Activated CD8-positive, alpha-beta memory T cell treated with anti-CD3 and anti-CD28 coated beads, Interleukin-2, amount 50 U/mL, for 1 hour (primary cell): ENCODE measurements around the gene SCN10A.

Experiments used
- DNase-seq: peaks from one replicate; pipeline ENCODE4 v3.0.0-alpha.2; 2020; ENCODE audit errors: extremely low read depth

Gene SCN10A

DNA sequence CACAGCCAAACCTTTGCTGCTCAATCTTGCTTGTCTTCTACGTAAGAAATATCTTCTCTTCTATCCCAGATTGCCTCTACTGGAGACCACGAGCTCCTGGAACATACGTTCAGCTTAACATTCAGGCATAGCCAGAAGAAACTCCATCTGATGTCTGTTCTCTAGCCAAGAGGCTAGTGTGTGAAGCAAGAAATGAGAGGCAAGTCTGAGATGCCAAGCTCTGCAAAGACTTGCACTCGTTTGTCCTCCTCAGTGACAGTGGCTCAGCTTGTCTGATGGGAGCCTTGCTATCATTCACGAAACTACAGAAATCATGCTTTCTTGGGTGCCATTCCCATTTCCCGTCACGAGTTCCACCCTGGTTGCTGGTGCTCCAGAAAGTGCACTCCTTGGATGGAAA lies at the start of gene SCN10A:
Gene SCN10A, minus strand, starts transcription at position 192 of the 400 bp plus-strand sequence. CDS start 22,207 bp downstream, outside the sequence.
- no peak for DNase-seq

DNA sequence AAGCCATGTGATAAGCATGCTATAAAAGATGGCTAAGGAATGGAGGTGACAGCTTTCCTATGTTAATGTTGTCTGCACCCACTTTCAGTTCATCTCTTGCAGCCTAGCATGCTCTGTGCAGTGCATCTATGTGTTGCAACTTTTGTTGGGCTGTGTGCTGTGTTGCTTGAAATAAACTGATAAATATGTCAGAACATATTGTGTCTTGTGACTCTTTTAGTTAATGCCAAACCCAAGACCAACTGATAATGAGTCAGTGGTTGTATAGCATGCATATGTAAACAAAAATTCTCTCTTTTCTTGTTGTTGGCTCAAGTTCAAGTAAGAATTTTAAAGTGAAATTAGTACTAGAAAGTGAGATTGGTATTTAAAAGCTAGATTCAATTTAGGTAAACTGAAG lies 37.0 kb upstream of the SCN10A start:
- no peak for DNase-seq

DNA sequence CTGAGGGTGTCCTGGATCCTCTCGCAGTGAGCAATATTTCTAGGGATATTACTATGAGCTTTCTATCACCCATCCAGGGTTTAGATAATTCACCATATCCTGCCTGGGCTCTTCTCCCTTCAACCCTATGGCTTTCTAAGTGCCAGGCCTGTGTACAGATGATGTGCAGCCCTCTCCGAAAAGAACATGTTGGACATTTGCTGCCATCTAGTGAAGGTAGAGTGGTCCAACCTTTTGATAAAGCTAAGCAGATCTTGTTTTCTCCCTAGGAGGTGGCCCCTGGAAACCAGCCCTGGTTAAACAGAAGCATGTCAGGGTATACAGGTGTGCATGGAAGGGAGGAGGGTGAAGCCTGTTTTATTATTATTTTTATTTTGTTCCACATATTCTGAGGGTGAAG lies 27.9 kb upstream of the SCN10A start:
- no peak for DNase-seq

DNA sequence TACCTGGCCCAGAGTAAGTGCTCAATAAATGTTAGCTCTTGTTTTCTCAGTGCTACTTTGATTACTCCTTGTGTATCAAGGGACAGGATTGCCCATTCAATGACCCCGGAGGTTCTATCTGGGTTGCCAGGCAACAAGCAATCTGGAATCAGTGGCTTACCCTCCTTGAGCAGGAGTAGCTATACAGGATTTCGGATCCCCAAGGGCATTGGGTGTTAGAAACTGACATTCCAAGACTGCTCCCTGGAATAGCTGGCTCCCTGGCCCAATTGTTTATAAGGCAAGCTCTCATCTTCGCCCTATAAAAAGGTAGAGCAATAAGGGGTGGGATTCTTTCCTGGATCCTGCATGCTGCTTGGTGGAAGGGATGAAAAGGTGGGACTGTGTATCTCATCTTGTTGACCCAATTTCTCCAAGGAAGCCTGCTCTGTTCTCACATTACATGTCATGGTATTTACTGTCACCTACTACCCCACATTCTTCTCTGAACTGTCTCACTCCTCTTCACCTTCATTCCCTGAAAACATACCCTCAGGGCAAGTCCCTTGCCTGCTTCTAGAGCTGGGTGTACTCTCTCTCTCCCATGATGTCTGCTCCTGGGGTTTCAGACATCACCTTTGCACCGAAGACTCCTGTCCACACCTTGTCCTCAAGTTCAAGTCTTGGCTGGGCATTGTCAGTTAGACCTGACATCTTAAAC lies 26.4 kb upstream of the SCN10A start:
- DNase-seq, result no peak

DNA sequence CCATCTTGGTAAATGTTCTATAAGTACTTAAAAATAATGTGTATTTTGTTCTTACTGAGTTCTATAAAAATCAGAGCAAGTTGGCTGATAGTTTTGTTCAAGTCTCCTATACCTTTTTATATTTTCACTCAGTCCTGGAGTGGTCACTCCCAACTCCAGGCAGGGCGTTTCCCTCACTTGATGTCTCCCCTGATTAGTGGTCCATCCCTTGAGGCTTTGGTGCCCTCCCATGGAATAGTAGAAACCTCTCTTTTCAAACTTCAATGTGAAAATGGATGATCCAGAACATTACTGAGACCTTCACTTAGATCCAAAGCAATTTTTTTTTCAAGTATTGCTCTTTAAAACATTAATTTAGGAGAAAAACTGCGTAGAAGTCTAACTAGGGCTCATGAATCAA lies 25.0 kb upstream of the SCN10A start:
- DNase-seq, result no peak

DNA sequence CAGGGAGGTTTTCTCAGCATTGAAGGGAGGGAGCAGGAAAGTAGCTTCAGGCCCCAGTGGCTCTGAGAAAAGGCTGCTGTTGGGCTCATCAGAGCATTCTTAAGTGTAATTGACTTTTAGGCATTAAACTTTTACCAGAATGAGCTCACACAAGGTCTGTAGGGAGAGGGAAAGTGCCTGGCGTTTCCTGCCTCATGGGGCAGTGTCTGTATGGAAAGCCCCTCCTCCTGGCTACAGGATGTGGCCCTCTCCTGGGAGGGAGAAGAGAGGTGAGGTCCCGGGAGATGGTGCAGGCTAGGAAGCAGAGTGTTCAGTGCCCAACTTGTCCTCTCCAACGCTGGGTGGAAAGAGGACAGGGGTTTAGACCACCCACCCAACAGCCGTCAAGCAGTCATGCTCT lies 21.3 kb upstream of the SCN10A start:
- no peak for DNase-seq

DNA sequence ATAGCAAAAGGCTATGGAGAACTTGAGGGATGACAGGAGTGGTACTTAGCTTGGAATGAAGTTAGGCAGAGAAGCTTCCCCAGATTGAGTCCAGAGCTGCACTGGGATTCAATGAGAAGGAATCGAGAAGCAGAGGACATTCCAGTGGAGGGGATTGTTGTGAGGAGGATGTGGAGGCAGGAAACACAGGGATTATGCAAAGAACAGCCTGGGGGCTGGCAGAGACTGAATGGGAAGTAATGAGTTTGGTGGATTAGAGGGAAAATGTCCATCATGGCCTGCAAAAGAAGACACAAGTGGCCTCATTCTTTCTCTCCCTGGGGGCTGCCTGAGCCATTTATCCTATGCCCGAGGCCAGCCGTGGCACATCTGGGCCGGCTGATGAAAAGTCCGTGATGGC lies 20.5 kb upstream of the SCN10A start:
- no peak for DNase-seq

DNA sequence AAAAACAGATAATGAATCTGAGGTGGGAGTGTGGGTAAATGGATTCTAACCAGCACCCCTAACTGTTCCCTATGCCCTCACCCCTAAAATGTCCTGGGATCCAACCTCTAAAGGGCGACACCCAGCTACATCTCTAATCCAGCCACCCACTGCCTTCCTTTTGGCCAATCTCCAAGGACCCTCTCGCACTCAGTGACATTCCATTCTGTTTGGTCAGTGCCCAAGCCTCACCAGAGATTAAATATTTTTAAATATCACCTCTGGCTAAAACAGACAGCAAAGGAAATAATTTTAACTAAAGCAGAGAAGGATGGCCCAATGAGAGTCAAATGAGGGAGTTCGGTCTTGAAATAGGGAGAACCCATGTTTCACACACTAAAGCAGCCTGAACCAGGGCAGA lies 19.9 kb upstream of the SCN10A start:
- no peak for DNase-seq

DNA sequence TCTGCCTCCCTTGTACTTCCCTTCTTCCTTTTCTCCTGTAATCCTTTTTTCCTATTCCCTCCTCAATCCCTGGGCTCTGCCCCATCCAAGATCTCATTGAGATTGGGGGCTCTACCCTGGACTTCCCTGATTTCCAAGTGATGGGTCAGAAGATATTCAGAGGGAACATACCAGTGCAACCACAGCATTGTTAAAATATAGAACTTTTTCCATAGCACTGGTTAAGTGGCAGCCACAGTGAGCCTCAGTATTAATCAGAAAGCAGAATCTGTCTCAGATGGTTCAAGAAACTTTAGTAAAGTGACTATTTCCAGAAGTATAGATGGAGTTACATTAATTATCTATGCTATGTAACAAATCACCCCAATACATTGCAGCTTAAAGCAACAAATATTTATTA lies 18.7 kb upstream of the SCN10A start:
- DNase-seq, result no peak

DNA sequence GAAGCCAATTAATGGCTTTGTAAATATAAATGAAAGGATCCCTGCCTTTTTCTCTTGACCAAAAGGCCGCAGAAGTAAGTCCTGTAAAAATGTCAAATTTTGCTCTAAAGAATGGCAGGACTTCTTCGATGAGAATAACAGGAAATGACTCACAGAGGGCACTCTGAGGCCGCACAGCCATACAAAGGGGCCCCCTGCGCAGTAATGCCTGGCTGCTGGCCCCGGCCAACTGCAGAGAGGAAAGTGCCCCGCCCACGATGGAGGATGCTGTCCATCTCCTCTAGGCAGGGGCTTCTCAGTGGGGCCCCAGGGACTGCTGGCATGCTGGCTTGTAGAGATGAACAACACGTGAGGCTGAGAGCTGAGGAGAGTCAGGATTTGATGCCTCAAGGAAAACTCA lies 18.1 kb upstream of the SCN10A start:
- no peak for DNase-seq

DNA sequence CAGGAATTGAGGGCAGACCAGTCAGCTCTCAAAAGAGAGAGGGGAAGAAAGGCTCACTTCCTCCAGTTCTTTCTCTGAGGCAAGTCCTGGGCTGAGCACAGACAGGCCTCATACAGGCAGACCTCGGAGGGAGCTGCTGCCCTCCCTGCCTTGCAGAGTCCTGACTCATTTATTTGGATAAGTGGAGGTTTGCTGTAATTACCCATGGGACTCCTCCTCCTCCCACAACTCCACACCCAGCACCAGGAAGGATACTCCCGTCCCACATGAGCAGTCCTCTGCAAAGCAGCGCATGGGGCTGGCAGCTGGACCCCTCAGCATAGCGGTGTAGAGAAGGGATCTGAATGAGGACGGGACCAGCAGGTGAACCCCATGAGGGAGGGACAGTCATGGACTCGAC lies 13.4 kb upstream of the SCN10A start:
- DNase-seq, result no peak

DNA sequence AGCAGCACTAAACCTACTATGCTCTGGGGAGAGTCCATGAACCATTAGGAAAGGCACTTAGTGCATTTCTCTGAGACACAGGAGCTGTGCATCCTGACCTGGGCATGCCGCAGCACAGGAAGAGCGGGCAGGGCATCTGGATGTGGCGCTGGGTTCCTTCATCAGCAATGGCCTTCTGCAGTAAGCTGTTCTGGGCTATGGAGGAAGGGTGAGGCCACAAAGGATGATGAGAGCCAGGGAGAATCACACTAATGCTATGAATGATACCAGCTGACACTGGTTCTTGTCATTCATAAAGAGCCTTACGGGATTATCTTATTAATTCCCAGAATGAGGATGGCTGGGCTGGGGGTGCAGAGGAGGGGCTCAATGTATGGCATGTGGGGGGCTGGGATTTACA lies 12.7 kb upstream of the SCN10A start:
- no peak for DNase-seq

DNA sequence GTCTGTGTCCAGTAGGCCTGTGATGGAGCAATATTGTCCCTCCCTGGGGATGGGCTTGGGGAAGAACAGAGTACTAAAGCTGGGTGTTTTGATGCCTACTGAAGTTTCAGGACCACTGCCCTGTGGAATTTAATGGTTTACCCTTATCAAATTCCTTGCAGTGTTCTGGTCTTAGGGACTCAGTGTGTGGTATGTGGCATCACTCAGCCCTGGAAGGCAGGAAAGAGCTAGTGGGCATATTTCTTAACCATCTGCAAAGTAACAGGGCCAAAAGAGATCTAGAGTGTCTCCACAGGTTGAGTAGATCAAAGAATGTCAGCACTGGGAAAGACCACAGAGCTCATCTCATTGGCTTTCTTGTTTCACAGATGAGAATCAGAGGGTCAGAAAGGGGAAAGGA lies 11.8 kb upstream of the SCN10A start:
- DNase-seq, result no peak

DNA sequence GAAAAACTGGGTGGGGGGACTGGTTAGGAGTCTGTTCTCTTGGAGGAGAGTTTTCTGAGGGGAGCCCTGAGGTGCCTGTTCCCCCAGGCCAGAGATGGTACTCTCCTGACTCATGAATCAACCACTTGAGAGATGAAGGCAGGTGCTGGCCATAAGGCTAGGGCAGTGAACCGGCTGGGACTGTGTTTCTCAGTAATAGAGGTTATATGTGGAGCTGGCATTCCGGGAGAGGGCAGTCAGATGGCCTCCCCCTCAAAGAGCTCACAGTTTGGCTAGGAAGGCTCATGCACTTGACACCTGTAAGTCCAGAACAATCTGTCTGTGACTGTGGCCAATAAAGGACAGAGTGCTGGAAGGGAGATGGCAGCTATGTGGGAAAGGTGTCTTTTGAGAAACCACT lies 10.0 kb upstream of the SCN10A start:
- no peak for DNase-seq

DNA sequence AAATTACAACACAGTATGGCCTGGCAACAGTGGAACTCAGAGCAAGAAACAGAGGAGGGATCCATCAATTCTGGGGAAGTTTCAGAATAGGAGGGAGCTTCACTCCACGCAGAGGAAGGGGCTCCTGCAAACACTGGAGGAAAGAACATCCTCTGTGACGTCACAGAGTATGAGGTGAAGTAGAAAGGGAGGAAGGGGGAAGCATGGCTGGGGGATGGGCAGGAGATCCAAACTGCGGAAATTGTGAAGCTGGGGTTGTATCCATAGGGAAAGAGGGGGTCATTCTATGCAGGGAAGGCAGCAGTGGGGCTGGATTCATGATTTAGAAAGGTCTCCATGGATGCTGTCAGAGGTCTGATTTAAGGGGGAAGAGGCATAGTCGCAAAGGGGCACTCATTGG lies 8.3 kb upstream of the SCN10A start:
- DNase-seq, result no peak

DNA sequence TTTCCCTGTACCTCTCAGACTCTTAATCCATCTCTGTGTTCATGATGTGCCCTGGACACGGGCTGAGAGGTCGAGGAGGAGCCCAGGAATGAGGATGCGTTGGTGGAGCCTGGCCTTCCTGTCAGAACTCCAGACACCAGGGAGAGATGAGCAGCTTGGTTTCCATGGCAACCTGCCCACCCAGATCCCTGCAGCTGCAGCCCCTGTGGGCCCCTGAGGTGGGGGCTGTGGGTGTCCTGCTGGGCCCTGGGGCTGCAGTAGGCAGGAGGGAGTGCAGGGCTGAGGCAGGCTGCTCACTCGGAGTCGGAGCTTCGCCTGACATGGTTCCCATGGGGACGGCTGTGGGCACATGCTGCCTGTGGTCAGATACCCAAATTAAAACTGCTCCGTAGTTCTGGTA lies 7.7 kb upstream of the SCN10A start:
- no peak for DNase-seq

DNA sequence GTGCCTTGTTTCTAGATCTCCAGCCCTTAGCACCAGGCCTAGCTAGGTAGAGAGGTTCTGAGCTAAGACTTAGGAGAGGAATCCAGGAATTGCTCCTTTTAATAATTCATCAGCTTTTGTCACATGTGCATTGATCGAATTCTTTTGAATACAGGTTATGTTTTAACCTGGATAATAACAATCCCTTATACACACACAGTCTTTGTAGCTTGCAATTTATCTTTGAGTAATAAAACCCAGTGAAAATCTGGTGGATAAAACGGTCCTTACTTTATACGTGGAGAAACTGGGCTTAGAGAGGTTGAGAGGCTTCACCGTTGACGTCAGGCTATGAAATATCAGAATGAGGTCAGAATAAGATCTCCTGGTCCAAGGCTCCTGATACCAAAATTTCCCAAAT lies 7.2 kb upstream of the SCN10A start:
- no peak for DNase-seq

DNA sequence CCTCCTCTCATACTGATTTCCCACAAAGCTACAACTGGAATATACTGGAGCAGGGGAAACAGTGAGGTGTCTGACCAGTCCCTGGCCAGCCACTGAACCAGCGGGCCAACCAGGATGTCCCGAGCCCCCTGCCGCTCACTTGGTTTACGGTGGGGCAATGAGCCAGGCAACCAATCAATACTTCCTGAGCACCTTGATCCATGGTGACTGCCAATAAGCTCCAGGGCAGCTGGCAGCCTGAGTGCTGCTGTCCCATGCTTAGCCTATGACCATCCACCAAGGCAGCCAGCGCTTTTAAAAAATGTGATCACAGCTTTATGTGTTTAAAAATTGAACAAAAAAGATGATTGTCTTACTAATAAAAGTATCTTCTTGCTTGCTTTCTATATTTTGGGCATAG lies 4.2 kb downstream of the SCN10A start:
- no peak for DNase-seq

DNA sequence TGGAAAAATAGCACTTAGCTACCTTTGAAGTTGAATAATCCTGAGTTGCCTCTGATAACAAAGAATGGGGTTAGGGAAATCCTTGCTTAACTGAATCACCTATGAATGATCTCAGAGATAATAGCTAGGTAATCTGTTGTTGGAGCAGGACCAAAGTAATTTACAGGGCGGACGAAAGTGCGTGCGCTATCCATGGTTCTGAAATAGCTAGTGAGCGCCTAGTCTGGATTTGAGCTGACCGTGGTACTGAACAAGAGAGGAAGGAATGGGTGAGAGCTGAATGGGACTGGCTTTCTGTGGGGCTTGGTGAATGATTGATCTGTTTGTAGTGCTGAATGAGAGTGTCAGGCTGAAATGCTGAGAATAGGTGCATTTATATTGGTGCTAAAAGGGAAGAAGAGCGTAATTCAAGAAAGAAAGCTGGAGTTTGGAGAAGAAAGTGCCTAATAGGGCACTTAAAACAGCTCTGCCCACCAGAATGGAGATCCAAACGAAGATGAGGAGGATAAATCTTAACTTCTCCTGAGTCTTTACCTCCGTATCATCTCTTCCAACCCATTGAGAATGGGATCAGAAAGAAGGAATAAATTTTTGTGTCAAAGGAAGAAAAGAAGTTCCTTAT lies 10.1 kb downstream of the SCN10A start:
- no peak for DNase-seq

DNA sequence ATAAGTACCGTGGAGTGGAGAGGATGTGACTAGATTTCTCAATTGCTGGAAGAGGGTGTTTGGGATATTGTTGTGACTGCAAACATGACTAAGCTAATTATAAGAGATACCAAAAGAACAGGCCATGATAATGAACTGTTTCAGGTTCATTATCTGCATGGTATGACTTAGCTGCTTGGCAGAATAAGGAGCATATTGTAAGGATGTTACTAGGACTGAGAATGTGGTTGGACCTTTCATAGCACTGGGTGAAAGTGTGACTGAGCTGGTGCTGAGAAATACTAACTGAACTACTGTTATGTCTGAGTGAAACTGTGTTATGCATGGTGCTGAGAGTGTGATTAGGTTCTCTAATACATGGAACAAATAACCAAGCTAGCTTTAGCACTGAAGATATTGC lies 11.0 kb downstream of the SCN10A start:
- DNase-seq, result no peak

DNA sequence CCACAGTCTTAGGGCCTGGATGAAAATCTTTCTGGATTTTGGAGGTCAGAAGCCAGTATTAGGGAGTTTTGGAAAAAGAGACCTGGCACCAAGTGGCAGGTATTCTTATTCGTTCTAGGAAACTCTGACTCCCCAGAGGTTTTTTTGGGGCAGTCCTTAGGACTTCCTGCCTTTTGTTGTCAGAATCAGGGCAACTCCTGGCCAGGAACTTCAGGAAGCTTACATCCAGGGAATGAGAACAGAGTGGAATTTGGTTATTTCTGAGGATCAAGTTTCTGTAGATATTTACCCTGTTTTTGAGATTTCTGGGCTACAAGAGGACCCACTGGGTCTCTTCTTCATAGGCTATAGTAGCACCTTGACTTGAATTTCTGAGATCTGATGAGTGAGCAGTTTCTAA lies 15.5 kb downstream of the SCN10A start:
- no peak for DNase-seq

DNA sequence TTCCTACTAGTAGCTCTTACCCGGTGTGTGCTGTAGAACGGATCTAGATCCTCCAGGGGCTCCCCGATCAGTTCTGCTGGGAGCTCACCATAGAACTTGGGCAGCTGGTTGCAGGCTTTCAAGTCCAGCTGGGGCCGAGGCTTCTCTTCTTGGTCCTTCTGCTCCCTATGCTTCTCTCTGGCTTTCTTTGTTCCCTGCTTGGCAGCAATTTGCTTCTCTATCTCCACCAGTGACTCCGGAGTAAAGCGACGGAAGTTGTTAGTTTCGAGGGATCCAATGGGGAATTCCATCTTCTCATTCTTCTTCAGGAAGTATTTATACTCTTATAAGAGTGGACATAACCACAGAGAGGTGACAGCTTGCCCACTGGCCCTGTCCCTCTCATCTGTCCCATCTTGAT lies 22.3 kb downstream of the SCN10A start:
- DNase-seq, result no peak

DNA sequence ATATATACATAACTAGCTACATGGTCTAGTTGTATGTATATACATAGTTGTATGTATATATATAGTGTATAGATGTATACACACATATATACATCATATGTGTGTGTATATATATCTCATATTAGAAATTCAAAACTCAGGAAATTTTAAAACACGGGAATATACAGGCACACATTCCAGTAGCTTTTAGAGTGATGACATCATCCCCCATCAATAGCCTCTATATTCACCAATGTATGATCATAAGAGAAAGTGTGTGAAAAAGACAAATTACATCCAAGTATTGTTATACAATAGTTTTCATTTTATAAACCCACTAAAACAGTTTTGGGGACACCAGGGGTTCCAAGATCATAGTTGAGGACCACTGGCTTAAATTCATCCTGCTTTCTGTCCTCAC lies 23.0 kb downstream of the SCN10A start:
- DNase-seq, result no peak

DNA sequence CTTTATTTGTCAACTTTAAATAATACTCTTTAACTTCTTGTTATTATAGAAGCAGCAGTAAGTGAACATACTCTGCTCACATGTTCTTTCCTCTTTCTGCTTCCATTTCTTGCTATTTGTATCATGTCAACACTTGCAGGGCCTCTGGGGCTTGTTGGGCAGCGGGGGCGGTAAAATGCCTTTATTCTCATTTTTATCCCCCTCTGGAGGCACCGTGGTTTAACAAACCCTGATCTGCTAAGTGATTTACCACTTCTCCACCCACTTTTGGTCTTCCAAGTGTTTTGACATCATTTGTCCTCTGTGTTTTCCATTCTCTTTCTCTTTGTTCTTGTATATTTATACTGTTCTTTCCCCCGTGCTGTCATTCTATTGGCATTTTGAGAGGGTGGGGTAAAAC lies 33.9 kb downstream of the SCN10A start:
- no peak for DNase-seq
